ENCODE measurements around the gene ZNF670. TPM values are rescaled to one million over a fixed set of nuclear protein-coding genes. Genes with fewer than 3 reads are reported as not detected.

ZNF670 gene
- total RNA-seq, 1 donor from 2014 or later: 8.5 TPM

DNA sequence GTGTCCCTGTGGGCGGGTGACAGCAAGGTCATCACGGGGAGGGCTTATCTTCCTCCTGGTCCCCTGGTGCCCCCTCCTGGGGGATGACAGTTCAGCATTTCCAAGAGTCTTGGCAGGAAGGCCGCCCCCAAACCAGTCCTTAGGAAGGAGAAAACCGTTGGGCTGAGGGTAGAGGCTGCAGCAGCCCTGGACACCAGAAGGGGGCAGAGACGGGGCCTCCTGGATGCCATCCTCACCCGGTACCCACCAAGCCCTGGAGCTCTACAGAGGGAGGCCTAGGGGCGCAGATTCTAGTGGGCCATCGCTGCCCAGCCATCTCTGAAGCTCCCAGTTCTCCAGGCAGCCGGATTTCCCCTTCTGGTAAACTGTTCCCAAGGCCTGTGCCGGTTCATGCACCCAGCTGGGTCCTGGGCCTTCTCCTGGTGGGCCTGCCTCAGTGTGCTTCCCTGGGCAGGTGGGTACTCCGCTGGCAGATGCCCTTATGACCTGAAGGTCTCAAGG lies 40.4 kb upstream of the ZNF670 start:
- Mint-ChIP-seq H3K27me3 (no peaks in the 10 kb centered on the region), H3K4me1 (ENCODE audit: unreplicated experiment) (no peaks in the 10 kb centered on the region), H3K27ac (no peak overlapping the region), H3K36me3 (no peaks in the 10 kb centered on the region), H3K4me3 (no peak overlapping the region), H3K9me3 (no peaks in the 10 kb centered on the region)
- peak; percentile 67 for DNase-seq (ENCODE audit: extremely low spot score, unreplicated experiment)
- TF ChIP-seq, protein P1, sequence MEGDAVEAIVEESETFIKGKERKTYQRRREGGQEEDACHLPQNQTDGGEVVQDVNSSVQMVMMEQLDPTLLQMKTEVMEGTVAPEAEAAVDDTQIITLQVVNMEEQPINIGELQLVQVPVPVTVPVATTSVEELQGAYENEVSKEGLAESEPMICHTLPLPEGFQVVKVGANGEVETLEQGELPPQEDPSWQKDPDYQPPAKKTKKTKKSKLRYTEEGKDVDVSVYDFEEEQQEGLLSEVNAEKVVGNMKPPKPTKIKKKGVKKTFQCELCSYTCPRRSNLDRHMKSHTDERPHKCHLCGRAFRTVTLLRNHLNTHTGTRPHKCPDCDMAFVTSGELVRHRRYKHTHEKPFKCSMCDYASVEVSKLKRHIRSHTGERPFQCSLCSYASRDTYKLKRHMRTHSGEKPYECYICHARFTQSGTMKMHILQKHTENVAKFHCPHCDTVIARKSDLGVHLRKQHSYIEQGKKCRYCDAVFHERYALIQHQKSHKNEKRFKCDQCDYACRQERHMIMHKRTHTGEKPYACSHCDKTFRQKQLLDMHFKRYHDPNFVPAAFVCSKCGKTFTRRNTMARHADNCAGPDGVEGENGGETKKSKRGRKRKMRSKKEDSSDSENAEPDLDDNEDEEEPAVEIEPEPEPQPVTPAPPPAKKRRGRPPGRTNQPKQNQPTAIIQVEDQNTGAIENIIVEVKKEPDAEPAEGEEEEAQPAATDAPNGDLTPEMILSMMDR (conservative IDR thresholded peaks at IDR 0.05): peak; percentile 28

GRCh38 chr1:247115545-247115944 lies 36.9 kb upstream of the ZNF670 start:
- Mint-ChIP-seq H3K9me3 (no peaks in the 10 kb centered on the region), H3K27me3 (peaks cover 4% of the 10 kb centered on the region), H3K27ac (no peak overlapping the region), H3K36me3 (peaks cover 4% of the 10 kb centered on the region), H3K4me3 (no peak overlapping the region), H3K4me1 (ENCODE audit: unreplicated experiment) (peaks cover 5% of the 10 kb centered on the region)
- TF ChIP-seq, protein P1 (conservative IDR thresholded peaks at IDR 0.05): no peak
- DNase-seq (ENCODE audit: extremely low spot score, unreplicated experiment): peak; percentile 58

GRCh38 chr1:247115141-247115510 lies 36.5 kb upstream of the ZNF670 start:
- Mint-ChIP-seq H3K9me3 (no peaks in the 10 kb centered on the region), H3K4me3 (peak overlapping the region; percentile 39), H3K27ac (peak overlapping the region; percentile 82), H3K4me1 (ENCODE audit: unreplicated experiment) (peaks cover 5% of the 10 kb centered on the region), H3K27me3 (peaks cover 4% of the 10 kb centered on the region), H3K36me3 (peaks cover 5% of the 10 kb centered on the region)
- peak; percentile 59 for DNase-seq (ENCODE audit: extremely low spot score, unreplicated experiment)
- TF ChIP-seq, protein P1 (conservative IDR thresholded peaks at IDR 0.05): no peak

DNA sequence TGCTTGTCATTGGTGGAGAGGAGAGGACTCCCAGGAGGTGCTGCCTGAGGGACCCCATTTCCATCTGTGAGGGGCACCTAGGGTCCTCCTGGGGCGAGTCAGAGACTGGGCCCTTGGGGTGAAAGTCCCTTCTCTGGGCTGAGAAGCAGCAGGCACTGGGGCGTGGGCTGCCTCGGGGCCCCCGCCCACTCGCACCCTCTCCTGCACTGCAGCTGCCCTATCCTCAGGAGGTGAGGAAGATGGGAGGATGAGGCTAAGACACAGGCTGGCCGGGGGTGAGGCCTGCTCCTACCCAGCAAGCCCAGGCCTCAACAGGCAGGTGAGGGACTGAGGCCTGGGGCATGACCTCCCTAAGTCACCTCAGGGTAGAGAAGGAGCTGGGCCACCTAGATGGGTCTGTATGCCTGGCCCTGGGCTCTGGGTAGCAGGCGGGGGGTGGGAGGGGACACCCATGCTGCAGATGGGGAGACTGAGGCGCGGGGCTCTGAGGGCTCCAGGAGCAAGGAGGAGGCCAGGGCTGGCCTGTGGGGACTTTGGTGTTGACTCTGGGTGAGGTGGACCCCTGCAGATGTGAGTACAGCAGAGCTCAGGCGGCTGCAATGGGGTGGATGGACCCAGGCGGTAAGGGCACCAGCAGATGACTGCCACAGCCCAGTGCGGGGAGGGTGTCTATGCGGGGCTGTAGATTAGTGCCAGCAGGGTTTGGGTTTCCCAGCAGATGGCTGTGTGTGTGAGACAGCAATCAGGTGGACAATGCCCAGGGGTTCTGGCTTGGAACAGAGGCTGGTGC lies 35.9 kb upstream of the ZNF670 start:
- no peaks in the 10 kb centered on the region for H3K9me3 Mint-ChIP-seq
- TF ChIP-seq, protein P1 (conservative IDR thresholded peaks at IDR 0.05): no peak
- peaks cover 9% of the 10 kb centered on the region for H3K4me1 Mint-ChIP-seq (ENCODE audit: unreplicated experiment)
- peak; percentile 58 for DNase-seq (ENCODE audit: extremely low spot score, unreplicated experiment)
- H3K27me3 Mint-ChIP-seq: peaks cover 4% of the 10 kb centered on the region
- peaks cover 7% of the 10 kb centered on the region for H3K36me3 Mint-ChIP-seq
- H3K27ac Mint-ChIP-seq: peak overlapping the region; percentile 82
- peak overlapping the region; percentile 39 for H3K4me3 Mint-ChIP-seq

GRCh38 chr1:247113733-247114271 lies 35.2 kb upstream of the ZNF670 start:
- peaks cover 10% of the 10 kb centered on the region for H3K36me3 Mint-ChIP-seq
- no peak overlapping the region for H3K27ac Mint-ChIP-seq
- H3K27me3 Mint-ChIP-seq: peaks cover 4% of the 10 kb centered on the region
- H3K9me3 Mint-ChIP-seq: no peaks in the 10 kb centered on the region
- peak overlapping the region; percentile 81 for H3K4me3 Mint-ChIP-seq
- TF ChIP-seq, protein P1 (conservative IDR thresholded peaks at IDR 0.05): no peak
- peaks cover 10% of the 10 kb centered on the region for H3K4me1 Mint-ChIP-seq (ENCODE audit: unreplicated experiment)
- DNase-seq (ENCODE audit: extremely low spot score, unreplicated experiment): peak; percentile 61
